Mesendoderm (in vitro differentiated cells): ENCODE data around the gene UMPS.
"Not testable (repeated sequence)": the region's sequence is repeated elsewhere in the genome, so short reads cannot be mapped to it uniquely, and the experiment has no call there.

Experiments used
- DNase-seq: peaks from one replicate; pipeline ENCODE4 v3.0.0; 2013
- H2AK5ac ChIP-seq: 2 replicates; pipeline ENCODE4 v1.6.1; 2013; ENCODE audit warnings: low read length, inconsistent platforms
- H2BK120ac ChIP-seq: 2 replicates; pipeline ENCODE4 v1.6.1; 2013; ENCODE audit warnings: low read depth, mild to moderate bottlenecking, low read length, moderate library complexity, mixed read lengths
- H2BK15ac ChIP-seq: replicated peaks from 2 replicates; pipeline ENCODE4 v1.6.1; 2013; ENCODE audit warnings: low read depth, mild to moderate bottlenecking, moderate library complexity
- H2BK5ac ChIP-seq: 2 replicates; pipeline ENCODE4 v1.6.1; 2013; ENCODE audit warnings: low read length, inconsistent platforms
- H3K18ac ChIP-seq: 2 replicates; pipeline ENCODE4 v1.6.1; 2013; ENCODE audit warnings: mild to moderate bottlenecking, low read length, mixed read lengths
- H3K23ac ChIP-seq: one replicate; pipeline ENCODE4 v1.6.1; 2013; ENCODE audit warnings: low read length
- H3K27ac ChIP-seq: 2 replicates; pipeline ENCODE4 v1.5.1; 2013; ENCODE audit warnings: low read depth, mild to moderate bottlenecking, inconsistent platforms, low read length, moderate library complexity
- H3K27me3 ChIP-seq: 2 replicates; pipeline ENCODE4 v1.6.1; 2013; ENCODE audit warnings: low read length, control low read depth, mild to moderate bottlenecking, inconsistent platforms; ENCODE audit not compliant: insufficient read depth, poor library complexity
- H3K36me3 ChIP-seq: 2 replicates; pipeline ENCODE4 v1.6.1; 2013; ENCODE audit warnings: low read length, inconsistent platforms; ENCODE audit not compliant: control insufficient read depth, insufficient read depth
- H3K4ac ChIP-seq: one replicate; pipeline ENCODE4 v1.6.1; 2013; ENCODE audit warnings: low read depth, mild to moderate bottlenecking, low read length, moderate library complexity
- H3K4me1 ChIP-seq: 2 replicates; pipeline ENCODE4 v1.6.1; 2013; ENCODE audit warnings: low read depth, low read length, inconsistent platforms; ENCODE audit not compliant: control insufficient read depth
- H3K4me2 ChIP-seq: 2 replicates; pipeline ENCODE4 v1.6.1; 2013; ENCODE audit warnings: low read length
- H3K4me3 ChIP-seq: 2 replicates; pipeline ENCODE4 v1.5.1; 2013; ENCODE audit warnings: mild to moderate bottlenecking, low read length
- H3K56ac ChIP-seq: one replicate; pipeline ENCODE4 v1.6.1; 2013; ENCODE audit warnings: low read length
- H3K79me1 ChIP-seq: 2 replicates; pipeline ENCODE4 v1.6.1; 2013; ENCODE audit warnings: low read length, inconsistent platforms
- H3K79me2 ChIP-seq: 2 replicates; pipeline ENCODE4 v1.6.1; 2013; ENCODE audit warnings: mild to moderate bottlenecking, low read length; ENCODE audit not compliant: control insufficient read depth, insufficient read depth
- H3K9ac ChIP-seq: 2 replicates; pipeline ENCODE4 v1.6.1; 2013; ENCODE audit warnings: low read length, inconsistent platforms
- H4K5ac ChIP-seq: one replicate; pipeline ENCODE4 v1.6.1; 2013; ENCODE audit warnings: low read length
- H4K8ac ChIP-seq: one replicate; pipeline ENCODE4 v1.6.1; 2013; ENCODE audit warnings: low read depth, mild to moderate bottlenecking, control low read depth, low read length, moderate library complexity
- WGBS: extraction: QIAGEN DNeasy Blood & Tissue Kit; methylation state at CpG from one replicate; pipeline ENCODE4 v1.1.7; 2013; ENCODE audit warnings: low lambda C conversion rate, missing lambda C conversion rate; ENCODE audit not compliant: insufficient coverage; ENCODE audit errors: extremely low coverage; 5-methylcytosine and 5-hydroxymethylcytosine counted together

Gene UMPS

DNA sequence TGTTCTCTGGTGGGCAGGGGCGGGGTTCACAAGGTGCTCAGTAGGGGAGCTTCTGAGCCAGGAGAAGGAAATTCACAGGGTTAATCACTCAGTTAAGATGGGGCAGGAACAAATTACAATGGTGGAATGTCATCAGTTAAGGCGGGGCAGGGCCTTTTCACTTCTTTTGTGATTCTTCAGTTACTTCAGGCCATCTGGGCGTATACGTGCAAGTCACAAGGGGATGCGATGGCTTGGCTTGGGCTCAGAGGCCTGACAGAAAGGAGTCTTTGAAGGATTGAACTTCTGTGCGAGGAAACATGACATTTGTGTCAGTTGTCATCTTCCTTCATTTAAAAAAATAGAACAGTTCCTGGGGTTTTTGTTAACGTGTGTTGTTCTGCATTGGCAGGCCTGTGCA, 27.7 kb downstream of the UMPS start:
- not testable (repeated sequence) for H3K79me2 ChIP-seq, H4K5ac ChIP-seq, H4K8ac ChIP-seq, H3K4me3 ChIP-seq, H3K79me1 ChIP-seq, H3K4me2 ChIP-seq, H3K9ac ChIP-seq, H3K36me3 ChIP-seq, H3K23ac ChIP-seq, H2AK5ac ChIP-seq, H3K27me3 ChIP-seq
- Histone ChIP-seq H3K4me1 (peaks cover 23% of the 10 kb centered on the region), H2BK15ac (peak overlapping the region; percentile 23), H3K4ac (peak overlapping the region; percentile 58), H3K27ac (peak overlapping the region; percentile 13), H2BK120ac (peak overlapping the region; percentile 90), H2BK5ac (peak overlapping the region; percentile 29), H3K18ac (peak overlapping the region; percentile 95), H3K56ac (peak overlapping the region; percentile 72)
- DNase-seq, result peak; percentile 72
- WGBS, result no CpG with 5 or more reads among the region's 7 CpGs

DNA sequence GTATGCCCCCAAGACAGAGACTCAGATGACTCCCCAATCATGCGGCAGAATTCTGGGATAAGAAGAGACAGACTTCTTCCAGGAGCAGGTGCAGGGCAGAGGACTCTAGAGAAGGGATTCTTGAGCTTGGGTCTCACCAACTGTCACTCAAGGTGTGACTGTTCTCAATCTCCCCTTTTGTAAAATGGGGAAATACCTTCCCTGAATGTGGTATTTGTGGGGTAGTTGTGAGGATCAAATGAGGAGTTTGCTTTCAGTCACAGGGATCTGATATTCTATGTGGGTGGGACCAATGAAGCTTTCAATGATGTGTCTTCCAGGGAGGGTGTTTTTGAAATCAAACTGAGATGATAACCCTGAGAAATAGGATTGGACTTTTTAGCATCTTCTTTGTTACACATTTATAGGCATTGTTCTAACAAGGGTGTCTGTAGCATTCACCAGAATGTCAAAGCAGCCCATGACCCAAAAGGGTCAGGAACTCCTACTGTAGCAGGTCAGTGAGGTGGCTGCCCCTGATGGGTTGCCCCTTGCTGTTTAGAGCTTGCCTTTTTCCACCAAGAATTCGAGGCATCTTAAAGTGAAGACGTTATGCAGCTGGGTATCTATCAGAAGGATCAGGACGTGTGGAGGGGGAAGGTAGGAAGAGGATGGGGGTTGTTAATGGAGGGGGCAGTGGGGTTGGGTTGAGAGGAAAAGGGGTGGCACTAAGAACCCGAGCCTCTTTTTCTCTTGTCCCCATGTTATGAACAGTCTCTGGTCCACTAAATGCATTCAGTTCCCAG, 28.8 kb downstream of the UMPS start:
- Histone ChIP-seq H3K4me1 (peaks cover 23% of the 10 kb centered on the region), H3K4me2 (no peak overlapping the region), H2BK5ac (no peak overlapping the region), H2AK5ac (peak overlapping the region; percentile 10), H3K27me3 (no peaks in the 10 kb centered on the region), H2BK120ac (peak overlapping the region; percentile 90), H3K36me3 (peaks cover 11% of the 10 kb centered on the region), H4K5ac (no peak overlapping the region), H2BK15ac (peak overlapping the region; percentile 23), H3K4ac (no peak overlapping the region), H3K27ac (no peak overlapping the region), H4K8ac (peak overlapping the region; percentile 42), H3K56ac (peak overlapping the region; percentile 30), H3K9ac (no peak overlapping the region), H3K23ac (no peak overlapping the region), H3K18ac (no peak overlapping the region), H3K79me2 (no peaks in the 10 kb centered on the region), H3K79me1 (no peaks in the 10 kb centered on the region), H3K4me3 (no peak overlapping the region)
- peak; percentile 67 for DNase-seq
- no CpG with 5 or more reads among the region's 5 CpGs for WGBS

DNA sequence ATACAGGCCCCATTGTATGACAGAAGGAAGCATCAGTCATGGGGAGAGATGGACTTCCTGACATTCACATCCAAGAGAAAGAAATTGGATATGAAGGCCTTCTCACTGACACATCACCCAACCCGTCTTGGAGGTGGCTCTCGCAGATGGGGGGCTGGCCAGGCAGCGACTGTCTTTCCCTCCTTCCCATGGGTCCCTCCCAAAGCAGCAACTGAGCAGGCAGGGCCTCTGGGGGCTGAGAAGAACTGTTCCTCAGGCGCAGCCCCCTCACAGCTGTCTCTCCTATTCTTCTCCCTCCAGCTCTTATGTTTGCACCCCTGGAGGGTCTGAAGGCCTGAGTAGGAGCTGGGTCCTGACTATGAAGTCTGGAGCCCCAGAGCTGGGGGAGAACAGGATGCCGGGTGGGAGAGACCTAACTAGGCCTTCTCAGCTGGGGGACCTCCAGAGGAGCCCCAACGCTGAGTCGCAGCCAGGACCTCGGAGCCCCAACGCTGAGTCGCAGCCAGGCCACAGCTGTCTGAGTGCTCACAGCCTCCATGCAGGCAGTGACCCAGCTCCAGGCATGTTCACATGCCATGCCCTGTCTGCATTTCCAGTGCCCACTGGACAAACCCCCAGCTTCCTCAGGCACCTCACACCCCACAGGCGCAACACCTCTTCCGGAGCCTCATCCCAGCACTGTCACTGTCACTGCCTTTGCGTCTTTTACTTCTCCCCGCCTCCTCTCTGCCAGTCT, 29.6 kb downstream of the UMPS start:
- Histone ChIP-seq H4K5ac (no peak overlapping the region), H2AK5ac (peak overlapping the region; percentile 44), H3K23ac (no peak overlapping the region), H3K4me1 (peaks cover 23% of the 10 kb centered on the region), H3K18ac (no peak overlapping the region), H3K4me2 (no peak overlapping the region), H3K56ac (peak overlapping the region; percentile 73), H3K79me1 (no peaks in the 10 kb centered on the region), H2BK15ac (no peak overlapping the region), H2BK5ac (no peak overlapping the region), H3K36me3 (peaks cover 19% of the 10 kb centered on the region), H3K4me3 (no peak overlapping the region), H4K8ac (no peak overlapping the region), H3K27ac (peak overlapping the region; percentile 38), H3K27me3 (no peaks in the 10 kb centered on the region), H3K9ac (no peak overlapping the region), H3K4ac (peak overlapping the region; percentile 41), H3K79me2 (no peaks in the 10 kb centered on the region), H2BK120ac (no peak overlapping the region)
- no peak for DNase-seq
- WGBS, result no CpG with 5 or more reads among the region's 14 CpGs

DNA sequence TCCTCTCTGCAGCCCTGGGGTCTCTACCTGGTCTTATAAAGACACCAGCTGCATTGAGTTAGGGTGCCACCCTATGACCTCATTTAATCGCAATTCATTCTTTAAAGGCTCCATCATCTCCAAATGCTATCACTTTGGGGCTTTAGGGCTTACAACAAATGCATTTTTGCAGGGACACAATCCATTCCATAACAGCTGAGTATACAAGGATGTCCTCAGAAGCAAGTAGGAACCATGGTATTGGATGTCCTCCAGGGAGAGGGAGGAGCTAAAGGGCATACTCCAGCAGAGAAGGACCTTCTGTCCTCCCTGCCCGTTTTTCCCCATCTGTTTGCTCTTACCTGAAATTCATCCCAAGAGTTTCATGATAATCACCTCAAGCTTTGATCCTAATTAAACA, 30.3 kb downstream of the UMPS start:
- no peaks in the 10 kb centered on the region for H3K79me2 ChIP-seq
- H3K56ac ChIP-seq, result no peak overlapping the region
- no peaks in the 10 kb centered on the region for H3K27me3 ChIP-seq
- no peak overlapping the region for H2AK5ac ChIP-seq
- H3K79me1 ChIP-seq, result no peaks in the 10 kb centered on the region
- no peak overlapping the region for H3K4me2 ChIP-seq
- no peak overlapping the region for H2BK120ac ChIP-seq
- no peak overlapping the region for H3K4ac ChIP-seq
- H3K27ac ChIP-seq, result no peak overlapping the region
- H3K18ac ChIP-seq, result no peak overlapping the region
- no peak overlapping the region for H3K9ac ChIP-seq
- peaks cover 23% of the 10 kb centered on the region for H3K4me1 ChIP-seq
- no peak overlapping the region for H3K4me3 ChIP-seq
- H4K8ac ChIP-seq, result no peak overlapping the region
- no peak overlapping the region for H2BK5ac ChIP-seq
- peaks cover 25% of the 10 kb centered on the region for H3K36me3 ChIP-seq
- peak; percentile 65 for DNase-seq
- no CpG with 5 or more reads among the region's 2 CpGs for WGBS
- H3K23ac ChIP-seq, result no peak overlapping the region
- H4K5ac ChIP-seq, result no peak overlapping the region
- no peak overlapping the region for H2BK15ac ChIP-seq

DNA sequence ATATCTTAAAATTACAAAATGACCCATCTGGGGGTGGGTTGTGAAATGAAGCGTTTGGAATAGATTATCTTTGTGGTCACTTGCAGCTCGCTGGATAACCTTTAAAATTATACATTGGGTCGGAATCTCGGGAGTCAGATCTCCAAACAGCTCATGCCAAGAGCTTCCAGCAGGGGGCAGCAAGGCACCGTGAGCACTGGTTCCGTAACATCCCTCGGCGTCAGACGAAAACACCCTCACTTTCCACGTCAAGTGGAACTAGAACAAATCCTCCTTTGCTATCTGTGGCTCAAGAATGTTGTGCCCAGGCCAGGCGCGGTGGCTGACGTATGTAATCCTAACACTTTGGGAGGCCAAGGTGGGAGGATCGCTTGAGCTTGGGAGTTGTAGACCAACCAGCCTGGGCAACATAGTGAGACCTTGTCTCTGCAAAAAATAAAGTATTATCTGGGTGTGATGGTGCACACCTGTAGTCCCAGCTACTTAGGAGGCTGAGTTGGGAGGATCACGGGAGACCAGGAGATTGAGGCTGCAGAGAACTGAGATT, 31.1 kb downstream of the UMPS start:
- no peaks in the 10 kb centered on the region for H3K79me1 ChIP-seq
- H4K5ac ChIP-seq, result no peak overlapping the region
- peaks cover 23% of the 10 kb centered on the region for H3K4me1 ChIP-seq
- H3K9ac ChIP-seq, result no peak overlapping the region
- no peak overlapping the region for H3K18ac ChIP-seq
- no peak overlapping the region for H2BK5ac ChIP-seq
- H3K36me3 ChIP-seq, result peaks cover 28% of the 10 kb centered on the region
- no CpG with 5 or more reads among the region's 15 CpGs for WGBS
- H3K27ac ChIP-seq, result no peak overlapping the region
- H3K79me2 ChIP-seq, result no peaks in the 10 kb centered on the region
- peak; percentile 83 for DNase-seq
- no peak overlapping the region for H3K23ac ChIP-seq
- H3K56ac ChIP-seq, result no peak overlapping the region
- H3K4me3 ChIP-seq, result no peak overlapping the region
- H2BK120ac ChIP-seq, result no peak overlapping the region
- H3K4me2 ChIP-seq, result no peak overlapping the region
- H4K8ac ChIP-seq, result no peak overlapping the region
- H3K27me3 ChIP-seq, result no peaks in the 10 kb centered on the region
- H2AK5ac ChIP-seq, result no peak overlapping the region
- H2BK15ac ChIP-seq, result no peak overlapping the region
- no peak overlapping the region for H3K4ac ChIP-seq
